OCI-LY7 (cell line): ENCODE results near the gene COL5A1.

Source experiments
- CTCF ChIP-seq: fragments of 200-600 bp; sonication (generic); conservative IDR thresholded peaks from 2 replicates; pipeline ENCODE4 v1.5.1; 2014; ENCODE audit warnings: mild to moderate bottlenecking, antibody characterized with exemption, low read length, moderate library complexity, mixed read lengths
- EZH2phosphoT487 ChIP-seq: fragments of 200-600 bp; sonication (generic); IDR thresholded peaks from 2 replicates; pipeline ENCODE4 v1.6.1; 2018; ENCODE audit warnings: low read depth, borderline replicate concordance, mild to moderate bottlenecking, mixed run types, antibody characterized with exemption, low read length, moderate library complexity, mixed read lengths

- TF ChIP-seq CTCF (no peak), EZH2phosphoT487 (no peak)
Measured at GRCh38 chr9:134808447-134808792, 166.8 kb downstream of the COL5A1 start.
